HG03196 (cell line): ENCODE data around the gene SMPD3.

Experiments
- ATAC-seq: cut with Tn5 transposase; IDR thresholded peaks from one replicate; pipeline ENCODE4 v1.9.1; 2021; ENCODE audit not compliant: unreplicated experiment

Gene SMPD3

GRCh38 chr16:68406458-68407152, 41.7 kb downstream of the SMPD3 start:
- no peak for ATAC-seq

- ATAC-seq, result no peak
These were observed 43.5 kb downstream of the SMPD3 start for GRCh38 chr16:68404736-68405345.

GRCh38 chr16:68403704-68404103, 44.6 kb downstream of the SMPD3 start:
- ATAC-seq, result no peak

GRCh38 chr16:68403177-68403576, 45.1 kb downstream of the SMPD3 start:
- ATAC-seq, result no peak

- ATAC-seq, result no peak
These were observed 45.6 kb downstream of the SMPD3 start for GRCh38 chr16:68402748-68403040.

GRCh38 chr16:68401871-68402747, 46.2 kb downstream of the SMPD3 start:
- ATAC-seq, result no peak

- ATAC-seq, result no peak
These were observed 47.3 kb downstream of the SMPD3 start for GRCh38 chr16:68400924-68401460.

GRCh38 chr16:68400083-68400923, 48.0 kb downstream of the SMPD3 start:
- no peak for ATAC-seq

GRCh38 chr16:68399456-68399855, 48.9 kb downstream of the SMPD3 start:
- ATAC-seq, result no peak

- no peak for ATAC-seq
These were observed 50.6 kb downstream of the SMPD3 start for GRCh38 chr16:68397710-68398201.

- ATAC-seq, result no peak
These were observed 51.8 kb downstream of the SMPD3 start for GRCh38 chr16:68396481-68396880.

- no peak for ATAC-seq
These were observed 52.5 kb downstream of the SMPD3 start for GRCh38 chr16:68395815-68396214.

- ATAC-seq, result no peak
These were observed 53.0 kb downstream of the SMPD3 start for GRCh38 chr16:68395167-68395786.

GRCh38 chr16:68393333-68393732, 55.0 kb downstream of the SMPD3 start:
- no peak for ATAC-seq

GRCh38 chr16:68389750-68390371, 58.4 kb downstream of the SMPD3 start:
- no peak for ATAC-seq

- no peak for ATAC-seq
These were observed 59.3 kb downstream of the SMPD3 start for GRCh38 chr16:68389006-68389405.

- ATAC-seq, result no peak
These were observed 60.2 kb downstream of the SMPD3 start for GRCh38 chr16:68388124-68388523.

- ATAC-seq, result no peak
These were observed 61.0 kb downstream of the SMPD3 start for GRCh38 chr16:68387301-68387700.

GRCh38 chr16:68386628-68387027, 61.7 kb downstream of the SMPD3 start:
- ATAC-seq, result no peak

- no peak for ATAC-seq
These were observed 62.9 kb downstream of the SMPD3 start for GRCh38 chr16:68385371-68385770.
